H1 (cell line): Measurements from ENCODE around the gene EVA1B. TPM values are rescaled to one million over a fixed set of nuclear protein-coding genes. Genes with fewer than 3 reads are reported as not detected.

ENCODE experiments used
- CTCF ChIA-PET: fragments of 300-600 bp; sonication (Branson Sonifier 250); formaldehyde crosslinking; loops from one replicate; lab custom pipeline; 2021; ENCODE audit not compliant: partially characterized antibody; lab: Charles Lee
- POLR2A ChIA-PET: fragments of 300-600 bp; sonication (Branson Sonifier 250); formaldehyde crosslinking; loops from one replicate; lab custom pipeline; 2021; ENCODE audit warnings: inconsistent platforms; ENCODE audit not compliant: partially characterized antibody; lab: Charles Lee
- DNase-seq, 2 experiments: peaks; one replicate each; pipeline versions ENCODE4 v3.0.0 to v3.0.0-alpha.2; 2010 to 2022; ENCODE audit warnings: low spot score in 2 of 2, low read depth in 1 of 2, mixed read lengths in 1 of 2
- FAIRE-seq: peaks from 2 replicates; lab custom pipeline; 2011; peaks lifted over from hg19 to GRCh38; lab: Jason Lieb, UNC
- H2AFZ ChIP-seq: 2 replicates; pipeline ENCODE4 v1.8.1; 2012; ENCODE audit warnings: low read length, inconsistent platforms
- H2AK5ac ChIP-seq: 2 replicates; pipeline ENCODE4 v1.6.1; 2013; ENCODE audit warnings: low read depth, low read length
- H2BK120ac ChIP-seq: replicated peaks from 2 replicates; pipeline ENCODE3; 2013; ENCODE audit warnings: low read depth, low read length, inconsistent platforms
- H2BK12ac ChIP-seq: 2 replicates; pipeline ENCODE4 v1.6.1; 2013; ENCODE audit warnings: low read depth, low read length
- H2BK15ac ChIP-seq: 2 replicates; pipeline ENCODE4 v1.6.1; 2013; ENCODE audit warnings: low read length
- H2BK20ac ChIP-seq: 2 replicates; pipeline ENCODE4 v1.6.1; 2013; ENCODE audit warnings: low read length
- H2BK5ac ChIP-seq: 2 replicates; pipeline ENCODE4 v1.6.1; 2013; ENCODE audit warnings: low read depth, low read length
- H3K14ac ChIP-seq: 2 replicates; pipeline ENCODE4 v1.6.1; 2013; ENCODE audit warnings: inconsistent platforms; ENCODE audit not compliant: insufficient read length
- H3K18ac ChIP-seq: 2 replicates; pipeline ENCODE4 v1.6.1; 2013; ENCODE audit warnings: low read length; ENCODE audit errors: extremely low read depth
- H3K23ac ChIP-seq: 2 replicates; pipeline ENCODE4 v1.6.1; 2013; ENCODE audit warnings: inconsistent platforms; ENCODE audit not compliant: insufficient read length
- H3K23me2 ChIP-seq: 2 replicates; pipeline ENCODE4 v1.6.1; 2013; ENCODE audit warnings: low read depth, low read length
- H3K27ac ChIP-seq: 2 replicates; pipeline ENCODE4 v1.6.1; 2011; ENCODE audit warnings: low read depth, low read length, inconsistent platforms
- H3K27me3 ChIP-seq, 4 experiments: replicated peaks in 1 of 4; 1 replicate in 1 of 4; 2 replicates in 3 of 4; pipeline versions ENCODE4 v1.6.1 to v1.8.1; 2011 to 2013; ENCODE audit warnings: low read length in 3 of 4, mild to moderate bottlenecking in 3 of 4, inconsistent platforms in 2 of 4, mixed read lengths in 2 of 4, moderate library complexity in 1 of 4; ENCODE audit not compliant: control insufficient read depth in 3 of 4, insufficient read depth in 3 of 4; ENCODE audit errors: extremely low read depth in 1 of 4
- H3K36me3 ChIP-seq, 4 experiments: 2 replicates each; pipeline versions ENCODE4 v1.6.1 to v1.8.1; 2011 to 2013; ENCODE audit warnings: mild to moderate bottlenecking in 4 of 4, low read length in 3 of 4, moderate library complexity in 2 of 4, control low read depth in 1 of 4, inconsistent platforms in 1 of 4; ENCODE audit not compliant: insufficient read depth in 4 of 4, control insufficient read depth in 2 of 4
- H3K4ac ChIP-seq: replicated peaks from 2 replicates; pipeline ENCODE3; 2013; ENCODE audit warnings: low read length, low read depth, mixed read lengths, inconsistent platforms; ENCODE audit not compliant: insufficient read length
- H3K4me1 ChIP-seq, 4 experiments: replicated peaks in 1 of 4; 1 replicate in 1 of 4; 2 replicates in 3 of 4; pipeline versions ENCODE4 v1.6.1 to v1.8.1; 2011 to 2013; ENCODE audit warnings: low read length in 3 of 4, inconsistent platforms in 2 of 4, mixed read lengths in 1 of 4; ENCODE audit not compliant: insufficient read depth in 4 of 4, control insufficient read depth in 3 of 4
- H3K4me2 ChIP-seq, 2 experiments: 2 replicates each; pipeline versions ENCODE4 v1.6.1 to v1.8.1; 2011 to 2013; ENCODE audit warnings: low read depth in 2 of 2, low read length in 2 of 2, control low read depth in 1 of 2, inconsistent platforms in 1 of 2, mild to moderate bottlenecking in 1 of 2; ENCODE audit not compliant: insufficient read depth in 1 of 2
- H3K4me3 ChIP-seq, 4 experiments: fragments of 200-600, 300-600 bp in 1 of 4; sonication (generic), shearing (Covaris generic), sonication (Bioruptor Twin) in 1 of 4; 2 replicates each; pipeline versions ENCODE4 v1.5.1 to v1.8.1; 2011 to 2016; ENCODE audit warnings: low read length in 4 of 4, low read depth in 3 of 4, control low read depth in 2 of 4, inconsistent platforms in 2 of 4, mild to moderate bottlenecking in 2 of 4, mixed read lengths in 1 of 4, moderate library complexity in 1 of 4; ENCODE audit not compliant: insufficient read depth in 2 of 4; ENCODE audit errors: extremely low read depth in 1 of 4
- H3K56ac ChIP-seq: replicated peaks from 2 replicates; pipeline ENCODE3; 2013; ENCODE audit warnings: low read depth, mild to moderate bottlenecking, mixed read lengths, low read length, inconsistent platforms; ENCODE audit not compliant: insufficient read length
- H3K79me1 ChIP-seq: 2 replicates; pipeline ENCODE4 v1.6.1; 2013; ENCODE audit warnings: low read depth, low read length, control low read depth
- H3K79me2 ChIP-seq, 2 experiments: 2 replicates each; pipeline versions ENCODE4 v1.6.1 to v1.8.1; 2012 to 2013; ENCODE audit warnings: low read length in 2 of 2, mild to moderate bottlenecking in 2 of 2, inconsistent platforms in 1 of 2; ENCODE audit not compliant: insufficient read depth in 2 of 2, control insufficient read depth in 1 of 2
- H3K9ac ChIP-seq, 4 experiments: replicated peaks in 1 of 4; 1 replicate in 1 of 4; 2 replicates in 3 of 4; pipeline versions ENCODE4 v1.6.1 to v1.8.1; 2011 to 2013; ENCODE audit warnings: low read depth in 3 of 4, low read length in 3 of 4, control low read depth in 2 of 4, mild to moderate bottlenecking in 2 of 4, moderate library complexity in 2 of 4, inconsistent platforms in 1 of 4; ENCODE audit errors: extremely low read depth in 1 of 4
- H3K9me3 ChIP-seq, 2 experiments: 2 replicates each; pipeline versions ENCODE4 v1.6.1 to v1.8.1; 2012 to 2013; ENCODE audit warnings: mild to moderate bottlenecking in 2 of 2, moderate library complexity in 2 of 2, control low read depth in 1 of 2, inconsistent platforms in 1 of 2, low read depth in 1 of 2, low read length in 1 of 2, mixed read lengths in 1 of 2; ENCODE audit not compliant: insufficient read depth in 2 of 2
- H4K20me1 ChIP-seq, 2 experiments: replicated peaks in 1 of 2; 2 replicates each; pipeline versions ENCODE3 to v1.8.1; 2011 to 2013; ENCODE audit warnings: inconsistent platforms in 2 of 2, low read length in 2 of 2, mild to moderate bottlenecking in 1 of 2; ENCODE audit not compliant: insufficient read depth in 2 of 2, control insufficient read depth in 1 of 2
- H4K5ac ChIP-seq: 2 replicates; pipeline ENCODE4 v1.6.1; 2013; ENCODE audit warnings: low read length, low read depth, mixed read lengths, inconsistent platforms; ENCODE audit not compliant: insufficient read length
- H4K8ac ChIP-seq: 2 replicates; pipeline ENCODE4 v1.8.0; 2013; ENCODE audit warnings: mild to moderate bottlenecking, moderate library complexity, low read length, inconsistent platforms; ENCODE audit not compliant: insufficient read depth; ENCODE audit errors: extremely low read depth
- H4K91ac ChIP-seq: replicated peaks from 2 replicates; pipeline ENCODE3; 2013; ENCODE audit warnings: low read length, mixed read lengths, inconsistent platforms; ENCODE audit not compliant: insufficient read length
- CBX8 ChIP-seq: fragments of 300-800, 300-1000 bp; sonication (generic); IDR thresholded peaks from 2 replicates; pipeline ENCODE4 v1.7.1; 2016; ENCODE audit warnings: low read depth, low read length, borderline replicate concordance
- POLR2A ChIP-seq, 2 experiments: IDR thresholded peaks; 1 replicate in 1 of 2; 2 replicates in 1 of 2; pipeline ENCODE4 v1.6.1; 2011; ENCODE audit warnings: low read depth in 2 of 2, low read length in 2 of 2, mild to moderate bottlenecking in 2 of 2; ENCODE audit errors: control extremely low read depth in 1 of 2
- RAD21 ChIP-seq, 2 experiments: IDR thresholded peaks in 1 of 2; conservative IDR thresholded peaks in 1 of 2; 2 replicates each; pipeline ENCODE4 v1.6.1; 2011; ENCODE audit warnings: low read depth in 2 of 2, low read length in 2 of 2, improper control_type of control experiment in 1 of 2, inconsistent platforms in 1 of 2, mild to moderate bottlenecking in 1 of 2, moderate library complexity in 1 of 2
- WGBS, 2 experiments: shearing (Covaris generic) in 1 of 2; methylation state at CpG; one replicate each; pipeline versions ENCODE4 v1.1.6 to v1.1.7; 2013 to 2015; ENCODE audit warnings: low lambda C conversion rate in 2 of 2, mixed read lengths in 2 of 2, inconsistent platforms in 1 of 2, low coverage in 1 of 2, missing lambda C conversion rate in 1 of 2; ENCODE audit not compliant: insufficient replicate concordance in 2 of 2, insufficient coverage in 1 of 2, insufficient read length in 1 of 2; ENCODE audit errors: extremely low coverage in 1 of 2, missing lambda C conversion rate in 1 of 2; 5-methylcytosine and 5-hydroxymethylcytosine counted together
- polyA plus RNA-seq, 7 experiments: library from polyadenylated mRNA; depleted of rRNA in 3 of 7; stranded (reverse) in 5 of 7; unstranded in 2 of 7; fragments of >200 nt in 5 of 7; fragments of 200-250 nt in 2 of 7; gene quantifications; 1 replicate in 5 of 7; 2 replicates in 1 of 7; 4 replicates in 1 of 7; pipeline versions ENCODE4 v1.2.1 to v1.2.3, GENCODE V29; 2011 to 2013; ENCODE audit warnings: missing spikeins in 2 of 7, mixed read lengths in 2 of 7
- total RNA-seq: library from RNA; stranded (reverse); fragmentation: NEBNext Ultra II Directional; extraction: Animal tissue kit (Norgen Biotek cat#: 25700); gene quantifications from 2 replicates; pipeline ENCODE4 v1.2.1, GENCODE V29; 2021
- TF ChIP-seq, protein P1 (sequence below), 3 experiments: IDR thresholded peaks; 1 replicate in 2 of 3; 2 replicates in 1 of 3; pipeline versions ENCODE4 v1.5.1 to v1.6.1; 2011; ENCODE audit warnings: low read length in 3 of 3, mild to moderate bottlenecking in 3 of 3, inconsistent platforms in 2 of 3, low read depth in 1 of 3, moderate library complexity in 1 of 3; ENCODE audit not compliant: insufficient read depth in 1 of 3; ENCODE audit errors: control extremely low read depth in 1 of 3
- TF ChIP-seq, protein P2 (sequence below): IDR thresholded peaks from 2 replicates; pipeline ENCODE4 v1.6.1; 2012; ENCODE audit warnings: inconsistent platforms

Gene EVA1B
- total and polyA plus RNA-seq, 2 of the 8 experiments (the other 6 are each of a cell fraction or from before 2014, with no cell fraction given), result 10.0 to 19.9 TPM

DNA sequence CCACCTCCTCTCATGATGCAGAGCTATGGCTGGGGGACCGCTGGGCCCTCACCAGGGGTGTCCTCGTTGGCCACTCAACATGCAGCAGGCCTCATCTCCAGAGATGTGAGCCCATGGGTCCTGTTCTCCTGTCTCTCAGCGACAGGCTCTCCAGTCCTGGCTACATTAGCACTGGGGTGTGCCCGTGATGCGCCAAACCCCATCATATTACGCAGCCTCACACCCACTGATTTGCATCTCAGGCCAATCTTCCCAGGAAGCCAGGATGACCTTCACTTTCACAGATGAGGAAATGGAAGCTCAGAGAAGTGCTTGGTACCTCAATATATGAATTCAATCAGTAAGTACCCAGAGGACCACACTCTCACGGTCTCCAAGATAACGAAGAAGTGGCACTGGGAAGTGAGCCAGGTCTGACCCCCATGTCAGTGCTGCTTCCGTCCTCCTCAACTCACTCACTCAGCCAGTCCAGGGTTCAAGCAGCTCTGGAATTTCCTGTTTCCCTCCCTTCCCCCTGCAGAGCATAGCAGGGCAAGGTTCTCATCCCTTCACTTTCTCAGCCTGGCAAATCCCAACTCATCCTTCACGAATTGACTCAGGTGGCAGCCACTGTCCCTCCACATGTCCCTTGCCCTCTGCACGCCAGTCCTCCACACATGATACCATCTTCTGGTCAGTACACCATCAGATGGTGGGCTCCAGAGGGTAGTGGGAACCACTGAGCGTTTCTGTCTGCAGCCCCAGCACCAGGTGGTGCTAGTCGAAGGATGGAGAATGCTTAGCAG, 28.9 kb upstream of the EVA1B start:
- no peaks in the 10 kb centered on the region for H3K9me3 ChIP-seq
- peaks cover 0 to 6% of the 10 kb centered on the region in 2 experiments for H4K20me1 ChIP-seq
- no peak overlapping the region for H3K14ac ChIP-seq
- no peak overlapping the region for H3K27ac ChIP-seq
- peaks cover 4 to 30% (median 14%) of the 10 kb centered on the region in 4 experiments; a peak in 7 of 8 replicates for H3K36me3 ChIP-seq
- no peaks in the 10 kb centered on the region for H3K23me2 ChIP-seq
- no peak overlapping the region for H2AK5ac ChIP-seq
- no peak overlapping the region for H3K18ac ChIP-seq
- H2BK5ac ChIP-seq, result no peak overlapping the region; the same call in 1 of the 2 replicates
- H3K4me3 ChIP-seq, result no peak overlapping the region
- no peak overlapping the region for H3K4me2 ChIP-seq
- no peak overlapping the region for H2BK12ac ChIP-seq
- H3K79me2 ChIP-seq, result no peaks in the 10 kb centered on the region
- H4K91ac ChIP-seq, result no peak overlapping the region
- H4K8ac ChIP-seq, result no peak overlapping the region
- H2AFZ ChIP-seq, result no peak overlapping the region
- ChIA-PET CTCF (interaction anchor here (0.7 to 13.3 kb wide), 8 partner anchors 8 to 218 kb away, joined by 3 to 150 read pairs (median 5); no protein-coding TSS in a partner anchor), POLR2A (interaction anchor here (0.8 to 4.4 kb wide), 6 partner anchors 10 to 89 kb away, joined by 3 to 19 read pairs (median 5); no protein-coding TSS in a partner anchor)
- H3K4me1 ChIP-seq, result peaks cover 0 to 6% (median 0%) of the 10 kb centered on the region in 4 experiments; a peak in 1 of 7 replicates
- H3K4ac ChIP-seq, result no peak overlapping the region
- no peak overlapping the region for H2BK120ac ChIP-seq
- no peak overlapping the region; a peak in 1 of 7 replicates for H3K9ac ChIP-seq
- WGBS, 2 experiments, result 92% methylated on average over 13 of the region's 13 CpGs; no CpG with 5 or more reads in 1 of the 2 experiments
- H2BK20ac ChIP-seq, result no peak overlapping the region
- no peak overlapping the region for H4K5ac ChIP-seq
- TF ChIP-seq, protein P1, sequence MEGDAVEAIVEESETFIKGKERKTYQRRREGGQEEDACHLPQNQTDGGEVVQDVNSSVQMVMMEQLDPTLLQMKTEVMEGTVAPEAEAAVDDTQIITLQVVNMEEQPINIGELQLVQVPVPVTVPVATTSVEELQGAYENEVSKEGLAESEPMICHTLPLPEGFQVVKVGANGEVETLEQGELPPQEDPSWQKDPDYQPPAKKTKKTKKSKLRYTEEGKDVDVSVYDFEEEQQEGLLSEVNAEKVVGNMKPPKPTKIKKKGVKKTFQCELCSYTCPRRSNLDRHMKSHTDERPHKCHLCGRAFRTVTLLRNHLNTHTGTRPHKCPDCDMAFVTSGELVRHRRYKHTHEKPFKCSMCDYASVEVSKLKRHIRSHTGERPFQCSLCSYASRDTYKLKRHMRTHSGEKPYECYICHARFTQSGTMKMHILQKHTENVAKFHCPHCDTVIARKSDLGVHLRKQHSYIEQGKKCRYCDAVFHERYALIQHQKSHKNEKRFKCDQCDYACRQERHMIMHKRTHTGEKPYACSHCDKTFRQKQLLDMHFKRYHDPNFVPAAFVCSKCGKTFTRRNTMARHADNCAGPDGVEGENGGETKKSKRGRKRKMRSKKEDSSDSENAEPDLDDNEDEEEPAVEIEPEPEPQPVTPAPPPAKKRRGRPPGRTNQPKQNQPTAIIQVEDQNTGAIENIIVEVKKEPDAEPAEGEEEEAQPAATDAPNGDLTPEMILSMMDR (IDR thresholded peaks at IDR 0.05; ENCODE audit: control extremely low read depth in 1 of 3, insufficient read depth in 1 of 3, low read depth in 1 of 3, low read length in 3 of 3), result peak; percentile 1 to 20 (median 8); a peak in 2 of 4 replicates
- TF ChIP-seq RAD21 (IDR thresholded peaks at IDR 0.05 in 1 of 2, conservative IDR thresholded peaks at IDR 0.05 in 1 of 2; ENCODE audit: low read depth in 2 of 2, low read length in 2 of 2) (peak in 1 of 2 experiments; percentile 6; a peak in 1 of 4 replicates), CBX8 (no peak), POLR2A (IDR thresholded peaks at IDR 0.05; ENCODE audit: control extremely low read depth in 1 of 2, low read depth in 2 of 2, low read length in 2 of 2) (no peak)
- TF ChIP-seq, protein P2, sequence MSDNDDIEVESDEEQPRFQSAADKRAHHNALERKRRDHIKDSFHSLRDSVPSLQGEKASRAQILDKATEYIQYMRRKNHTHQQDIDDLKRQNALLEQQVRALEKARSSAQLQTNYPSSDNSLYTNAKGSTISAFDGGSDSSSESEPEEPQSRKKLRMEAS, result no peak
- DNase-seq (no peak), FAIRE-seq (no peak)
- no peaks in the 10 kb centered on the region for H3K27me3 ChIP-seq
- H3K56ac ChIP-seq, result no peak overlapping the region
- no peaks in the 10 kb centered on the region; the same call in 1 of the 2 replicates for H3K79me1 ChIP-seq
- H2BK15ac ChIP-seq, result no peak overlapping the region
- no peak overlapping the region for H3K23ac ChIP-seq
